HG03175 (cell line): Measurements from ENCODE around the gene PPP1R9A.

Experiments used
- ATAC-seq: cut with Tn5 transposase; IDR thresholded peaks from one replicate; pipeline ENCODE4 v1.9.1; 2021; ENCODE audit warnings: mild to moderate bottlenecking, moderate library complexity; ENCODE audit not compliant: unreplicated experiment

PPP1R9A gene

DNA sequence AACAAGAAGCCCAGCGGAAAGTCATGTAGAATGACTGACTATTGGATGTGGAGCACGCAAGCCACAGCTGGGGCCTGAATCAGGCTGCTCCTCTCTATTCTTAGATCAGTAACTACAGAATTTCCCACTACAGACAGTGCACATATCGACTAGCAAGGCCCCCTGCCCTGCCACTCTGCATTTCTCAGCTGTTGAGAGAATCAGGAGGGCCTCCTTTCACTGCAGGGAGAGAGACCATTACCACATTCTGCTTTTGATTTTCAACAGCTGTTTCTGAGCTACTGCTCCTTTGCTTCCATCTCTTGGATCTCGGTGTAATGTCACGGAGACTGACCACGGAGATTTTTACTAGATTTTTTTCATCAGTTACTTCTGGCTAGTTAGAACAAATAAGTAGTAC, 343.2 kb downstream of the PPP1R9A start:
- no peak for ATAC-seq

DNA sequence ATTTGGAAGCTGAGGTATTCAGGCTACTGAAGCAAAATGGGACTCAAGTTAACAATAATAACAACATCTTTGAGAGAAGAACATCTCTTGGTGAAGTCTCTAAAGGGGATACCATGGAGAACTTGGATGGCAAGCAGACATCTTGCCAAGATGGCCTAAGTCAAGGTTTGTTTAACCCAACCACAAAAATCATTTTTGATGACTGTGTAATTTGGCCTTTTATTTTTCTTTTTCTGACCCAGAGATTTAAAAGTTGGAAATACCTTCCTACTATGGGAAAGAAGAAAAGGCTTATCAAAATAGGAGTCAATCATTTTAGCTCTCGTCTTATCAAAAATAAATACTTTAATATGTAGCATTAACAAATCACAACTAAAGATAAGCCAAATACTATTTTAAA, 344.6 kb downstream of the PPP1R9A start:
- ATAC-seq, result no peak

DNA sequence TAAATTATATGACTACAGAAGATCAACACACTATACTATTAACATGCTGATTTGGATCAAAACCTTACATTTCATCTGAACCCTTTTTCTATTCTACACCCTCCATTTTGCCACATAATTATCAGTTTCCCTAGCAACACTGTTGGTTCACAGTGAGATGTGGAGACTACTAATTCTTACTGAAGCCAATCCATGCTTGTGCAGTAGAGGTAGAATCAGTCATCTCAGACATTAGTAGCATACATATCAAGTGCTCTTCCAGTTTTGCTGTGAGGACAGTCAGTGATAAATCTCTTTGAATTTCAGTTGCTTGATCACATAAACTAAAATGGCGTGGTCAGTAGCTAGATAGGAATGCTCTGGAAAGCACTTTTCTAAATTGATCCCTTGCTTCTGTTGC, 346.6 kb downstream of the PPP1R9A start:
- no peak for ATAC-seq

DNA sequence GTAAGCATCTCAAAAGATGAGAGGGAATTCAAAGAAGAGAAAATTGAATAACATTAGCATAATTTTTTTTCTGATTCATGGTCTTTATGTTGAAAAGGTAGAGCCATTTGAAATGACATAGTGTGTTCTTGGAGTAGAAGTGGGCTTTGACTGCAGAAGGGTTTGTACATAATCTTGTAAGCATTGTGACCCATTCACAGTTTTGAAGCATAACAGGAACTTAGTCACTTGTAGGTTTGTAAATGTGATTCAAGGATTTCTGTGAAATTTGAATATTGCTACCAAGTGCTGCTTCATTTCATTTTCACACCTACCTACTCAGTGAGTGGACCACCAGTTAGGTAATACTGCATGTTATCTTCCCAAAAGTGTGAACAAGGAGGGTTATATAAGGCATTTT, 348.3 kb downstream of the PPP1R9A start:
- no peak for ATAC-seq

DNA sequence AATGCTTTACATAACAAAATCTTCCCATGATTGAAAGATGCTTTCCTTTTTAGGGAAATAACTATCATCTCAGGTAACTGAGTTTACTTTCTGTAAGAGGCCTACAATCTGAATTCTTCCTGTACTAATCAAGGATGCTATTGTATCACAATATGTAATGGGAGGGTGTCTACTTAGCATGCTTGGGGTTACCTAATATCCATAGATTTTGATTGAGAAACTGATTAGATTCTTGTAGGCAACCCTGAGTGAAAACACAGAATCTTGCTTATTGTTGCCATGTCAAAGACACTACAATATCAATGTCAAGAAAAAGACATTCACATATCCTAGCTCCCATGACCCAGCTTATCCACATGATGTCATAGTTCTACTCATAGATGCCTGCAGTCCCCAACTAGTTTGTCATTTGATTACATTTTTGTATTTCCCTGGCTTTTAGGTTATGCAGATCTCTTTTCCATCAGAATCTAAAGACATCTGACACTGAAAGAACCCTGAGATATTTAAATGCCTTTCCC, 354.6 kb downstream of the PPP1R9A start:
- ATAC-seq, result no peak

DNA sequence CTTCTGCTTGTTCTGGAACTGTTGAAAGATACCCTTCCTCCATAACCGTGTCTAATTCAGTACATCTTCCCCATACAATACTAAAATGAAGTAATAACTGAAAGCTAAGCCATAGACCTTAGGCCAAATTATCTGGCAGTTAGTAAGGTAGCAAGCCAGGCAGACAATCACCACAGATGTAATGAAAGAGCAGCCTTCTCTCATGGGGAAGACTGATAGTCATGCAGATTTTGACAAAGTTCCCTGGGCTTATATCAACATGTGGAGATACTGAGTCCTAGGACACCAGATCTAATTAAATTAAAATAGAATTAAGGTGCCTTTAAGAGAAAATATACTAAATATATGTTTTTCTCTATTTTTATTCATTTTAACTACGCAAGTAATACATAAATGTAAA, 355.5 kb downstream of the PPP1R9A start:
- no peak for ATAC-seq

DNA sequence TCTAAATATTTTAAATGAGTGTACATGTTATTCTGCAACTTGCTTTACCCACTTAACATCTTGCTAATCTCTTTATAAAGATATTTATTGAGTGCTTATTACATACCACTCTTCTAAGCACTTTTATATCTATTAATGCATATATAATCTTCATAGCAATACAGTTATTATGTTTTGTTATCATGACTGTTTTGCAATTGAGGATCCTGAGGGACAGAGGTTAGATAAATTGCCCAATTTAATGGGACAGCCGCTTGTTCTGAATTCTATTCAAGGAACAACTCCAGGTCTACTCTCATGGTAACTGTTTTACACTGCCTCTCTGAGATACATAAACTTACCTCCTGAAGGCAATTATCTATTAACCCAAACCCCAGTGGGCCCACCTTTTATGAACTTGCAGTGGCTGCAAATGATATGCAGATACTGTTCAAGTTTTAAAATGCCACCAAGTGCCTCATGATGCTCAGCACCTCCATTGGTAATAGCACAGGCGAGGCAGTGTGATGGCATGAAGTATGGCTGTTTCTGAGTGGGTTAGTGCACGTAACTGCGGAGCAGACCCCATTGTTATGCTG, 356.5 kb downstream of the PPP1R9A start:
- ATAC-seq, result no peak

DNA sequence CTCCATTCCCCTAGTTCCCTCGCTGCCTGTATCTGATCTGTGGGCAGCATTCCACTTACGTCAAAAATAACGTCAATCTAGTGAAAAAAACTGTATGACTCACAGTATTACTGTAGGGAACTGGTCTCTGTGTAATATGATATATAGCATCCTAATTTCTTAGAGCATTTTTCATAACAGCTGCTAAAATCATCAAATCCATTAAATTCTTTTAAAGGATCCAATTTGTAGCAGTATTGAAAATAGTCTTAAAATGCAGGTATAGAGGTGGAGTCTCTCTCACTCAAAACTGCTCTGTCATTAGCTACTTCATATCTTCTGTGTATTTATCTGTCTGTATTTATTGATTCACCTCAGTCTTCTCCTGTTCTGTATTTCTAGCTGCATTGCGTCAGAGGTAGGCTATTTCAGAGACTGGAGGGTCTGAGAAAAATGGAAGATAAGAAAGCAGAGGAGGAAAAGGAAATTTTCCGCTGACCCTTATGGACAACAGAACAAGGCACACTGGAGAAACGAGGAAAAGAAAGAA, 357.0 kb downstream of the PPP1R9A start:
- ATAC-seq, result no peak

DNA sequence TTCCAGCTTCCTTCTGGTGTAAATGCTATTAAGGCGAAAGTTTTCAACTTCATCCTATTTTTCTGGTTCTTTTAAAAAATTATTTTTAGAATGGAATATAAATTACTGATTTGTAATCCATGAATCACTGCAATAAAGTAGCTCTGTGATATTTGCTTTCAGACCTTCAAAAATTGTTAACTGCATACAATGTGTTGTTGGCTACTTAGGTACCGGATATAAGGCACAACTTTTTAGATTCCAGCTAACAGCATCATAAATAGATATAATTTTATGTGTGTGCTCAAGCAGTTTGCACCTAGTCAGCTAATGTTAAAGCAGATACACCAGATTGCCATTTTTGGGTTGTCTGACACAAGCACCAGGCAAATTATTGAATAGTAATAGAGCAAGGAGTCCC, 358.2 kb downstream of the PPP1R9A start:
- no peak for ATAC-seq

DNA sequence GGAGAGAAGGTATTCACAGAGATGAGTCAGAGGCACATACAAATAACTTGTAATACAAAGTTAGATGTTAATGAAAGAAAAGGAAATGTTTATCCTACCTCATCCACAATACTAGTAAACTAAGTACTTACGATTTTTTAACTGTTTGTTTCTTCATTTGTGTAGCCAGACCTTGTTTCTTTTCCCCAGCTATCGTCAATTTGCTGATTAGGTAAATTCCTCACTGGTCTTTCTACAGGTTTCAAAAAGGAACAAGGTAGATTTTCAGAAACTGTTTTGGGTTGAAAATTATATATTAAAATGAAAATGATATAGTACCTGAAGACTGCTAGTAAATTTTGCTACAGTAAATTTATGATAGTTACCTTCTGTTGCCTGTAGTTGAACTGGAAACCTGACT, 360.4 kb downstream of the PPP1R9A start:
- ATAC-seq, result no peak

DNA sequence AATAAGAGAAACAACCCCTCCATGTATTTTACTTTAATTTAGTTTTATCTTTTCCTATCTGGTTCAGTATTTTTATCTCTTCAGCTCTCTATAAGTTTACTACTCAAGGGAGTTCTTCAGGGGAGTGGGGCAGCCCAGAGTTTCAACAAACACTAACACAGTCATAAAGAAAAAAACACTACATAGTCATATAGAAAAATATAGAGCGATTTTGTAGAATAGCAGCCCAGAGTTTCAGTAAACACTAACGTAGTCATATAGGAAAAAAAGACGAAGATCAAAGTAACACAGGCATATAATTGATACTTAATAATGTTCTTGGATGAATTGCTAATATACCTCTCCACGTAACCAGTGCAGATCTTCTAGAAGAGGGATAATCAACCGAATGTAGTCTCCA, 362.2 kb downstream of the PPP1R9A start:
- ATAC-seq, result no peak

DNA sequence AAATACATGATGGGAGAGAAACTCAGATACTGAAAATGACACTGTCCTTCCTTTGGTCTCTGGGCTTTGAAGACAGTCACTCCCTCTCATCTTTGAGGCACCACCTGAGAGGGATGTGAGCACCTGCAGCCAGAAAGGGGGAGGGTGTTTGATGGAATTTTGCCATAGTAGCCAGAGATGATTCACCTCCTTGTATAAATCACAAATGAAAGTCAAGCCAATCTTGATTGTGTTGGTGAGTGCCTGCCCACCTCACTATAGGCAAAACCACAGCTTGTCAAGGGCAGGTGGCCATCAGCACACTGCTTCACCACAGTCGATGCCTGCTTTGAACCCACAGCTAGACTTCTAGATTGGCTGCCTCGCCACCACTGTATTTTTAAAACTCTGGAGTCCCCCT, 368.7 kb downstream of the PPP1R9A start:
- no peak for ATAC-seq

DNA sequence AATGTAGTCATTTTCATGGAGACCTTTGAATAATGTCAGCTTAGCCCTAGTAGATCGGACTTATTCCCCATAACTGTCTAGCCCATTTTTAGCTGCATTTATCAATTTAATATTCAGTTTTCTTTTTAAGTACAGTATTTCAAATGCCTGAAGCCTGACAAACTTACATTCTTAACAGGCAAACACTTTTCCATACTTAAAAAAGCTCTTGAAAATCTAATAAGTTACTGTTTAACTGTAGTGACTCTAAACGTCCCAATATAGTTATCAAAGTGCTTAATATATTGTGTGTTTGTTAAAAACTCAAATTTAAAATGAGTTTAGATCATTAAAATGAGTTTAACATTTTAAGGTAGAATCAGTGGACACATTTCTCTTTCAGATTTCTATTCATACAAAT, 372.0 kb downstream of the PPP1R9A start:
- ATAC-seq, result no peak

DNA sequence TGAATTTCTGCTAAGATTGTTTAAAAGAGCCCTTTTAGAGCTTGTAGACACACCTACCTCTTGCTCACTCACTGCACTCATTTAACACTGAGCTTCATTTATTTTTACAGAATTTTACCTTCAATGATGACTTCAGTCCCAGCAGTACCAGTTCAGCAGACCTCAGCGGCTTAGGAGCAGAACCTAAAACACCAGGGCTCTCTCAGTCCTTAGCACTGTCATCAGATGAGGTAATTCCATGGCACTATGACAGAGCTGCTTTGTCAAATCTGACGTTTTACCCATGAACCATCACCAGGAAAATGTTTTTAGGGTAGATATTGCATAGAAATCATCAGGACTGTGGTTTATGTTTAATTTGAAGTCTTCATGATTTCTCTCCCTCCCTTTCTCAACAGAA, 378.7 kb downstream of the PPP1R9A start:
- ATAC-seq, result no peak

DNA sequence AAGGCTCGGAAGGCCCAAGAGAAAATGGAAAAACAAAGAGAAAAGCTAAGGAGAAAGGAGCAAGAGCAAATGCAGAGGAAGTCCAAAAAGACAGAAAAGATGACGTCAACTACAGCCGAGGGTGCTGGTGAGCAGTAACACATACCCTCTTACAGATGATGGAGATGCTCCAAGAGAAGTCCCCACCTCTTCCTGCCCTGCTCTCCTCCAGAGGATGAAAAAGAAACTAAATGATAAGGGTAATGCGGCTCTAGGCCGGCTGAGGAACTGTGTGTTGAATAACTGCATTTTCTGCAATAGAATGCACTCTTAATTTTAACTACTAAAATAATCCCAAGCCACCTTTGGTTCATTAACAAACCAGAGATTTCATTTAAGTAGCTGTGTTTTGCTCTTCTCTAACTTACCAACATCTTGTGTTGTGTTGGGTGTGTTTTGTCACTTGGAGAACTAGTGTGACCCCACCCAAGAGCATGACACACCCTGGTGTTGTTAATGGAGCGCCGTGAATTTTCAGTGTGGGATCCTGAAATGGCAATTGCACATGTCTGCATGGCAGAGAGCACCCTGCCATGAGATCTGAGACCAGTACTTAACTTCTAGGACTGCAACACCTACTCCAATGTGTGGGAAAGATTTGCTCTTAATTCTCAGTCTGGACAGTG, 382.9 kb downstream of the PPP1R9A start:
- ATAC-seq, result no peak

DNA sequence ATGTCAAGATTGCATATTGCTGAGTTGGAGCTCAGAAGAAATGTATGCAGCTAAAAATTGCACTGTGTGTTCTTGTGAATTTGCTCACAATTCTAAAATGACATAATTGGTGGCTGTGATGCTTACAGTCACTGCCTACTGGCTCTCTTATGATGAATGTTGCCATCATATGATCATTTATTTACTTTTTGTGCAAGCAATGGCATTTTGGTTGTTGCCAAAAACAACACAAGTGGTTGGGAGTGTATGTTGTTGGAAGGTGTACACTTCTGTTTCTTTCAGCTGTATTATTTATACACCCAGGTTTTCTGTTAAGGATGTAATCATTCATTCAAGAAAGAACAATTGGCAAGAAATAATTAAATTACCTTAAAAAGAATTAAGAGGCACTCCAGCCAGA, 388.0 kb downstream of the PPP1R9A start:
- no peak for ATAC-seq

DNA sequence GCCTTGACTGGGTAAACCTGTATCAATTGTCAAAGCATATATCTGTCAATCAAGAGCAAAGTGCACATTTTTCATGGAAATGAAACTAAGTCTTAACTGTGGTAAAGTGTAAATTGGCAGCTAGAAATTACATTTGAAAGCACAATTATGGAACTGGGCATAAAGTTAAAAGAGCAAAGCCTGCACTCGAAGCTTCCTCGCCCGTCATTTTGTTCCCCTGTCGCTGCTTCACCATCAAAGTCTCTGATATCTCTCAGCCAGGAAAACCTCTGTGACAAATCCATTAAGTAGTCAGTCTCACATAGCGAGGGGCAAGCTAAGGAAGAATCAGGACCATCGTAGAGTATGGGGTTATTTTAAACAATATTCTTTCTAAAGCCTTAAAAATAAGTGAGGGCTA, 389.1 kb downstream of the PPP1R9A start:
- ATAC-seq, result no peak

DNA sequence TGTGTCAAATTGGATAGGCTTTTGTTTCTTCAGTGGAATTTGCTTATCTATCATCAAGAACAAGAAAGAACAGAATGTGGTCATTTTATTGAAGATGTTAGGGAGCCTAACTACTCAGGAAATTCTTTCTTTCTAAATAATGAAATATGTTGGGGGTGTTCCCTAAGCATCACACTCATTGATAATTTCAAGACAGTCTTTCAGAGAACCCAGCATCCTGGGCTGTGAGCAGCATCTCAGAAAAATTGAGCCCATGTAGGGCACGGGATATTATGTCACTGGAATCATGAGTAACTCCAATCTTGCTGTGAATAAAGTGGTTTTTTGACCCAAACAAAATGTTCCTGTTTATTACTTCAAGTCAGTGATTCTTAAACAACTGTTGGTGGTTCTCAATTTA, 389.6 kb downstream of the PPP1R9A start:
- no peak for ATAC-seq

DNA sequence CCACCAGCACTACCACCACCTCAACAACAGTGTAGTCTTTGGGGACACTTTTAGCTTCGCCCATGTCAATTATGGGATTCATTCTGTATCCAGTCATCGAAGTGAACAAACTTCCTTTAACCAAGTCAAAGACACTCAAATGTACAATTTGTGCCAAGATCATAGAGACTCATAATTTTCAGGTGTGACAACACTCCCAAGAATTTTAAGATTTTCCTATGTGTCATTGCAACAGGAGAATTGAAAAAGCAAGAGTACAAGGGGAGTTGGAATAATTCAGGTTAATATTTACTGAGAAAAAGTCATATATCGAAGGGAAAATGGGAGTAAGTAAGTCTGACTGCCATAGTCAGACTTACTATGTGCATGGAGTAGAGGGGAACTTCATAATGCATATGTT, 390.7 kb downstream of the PPP1R9A start:
- ATAC-seq, result no peak

DNA sequence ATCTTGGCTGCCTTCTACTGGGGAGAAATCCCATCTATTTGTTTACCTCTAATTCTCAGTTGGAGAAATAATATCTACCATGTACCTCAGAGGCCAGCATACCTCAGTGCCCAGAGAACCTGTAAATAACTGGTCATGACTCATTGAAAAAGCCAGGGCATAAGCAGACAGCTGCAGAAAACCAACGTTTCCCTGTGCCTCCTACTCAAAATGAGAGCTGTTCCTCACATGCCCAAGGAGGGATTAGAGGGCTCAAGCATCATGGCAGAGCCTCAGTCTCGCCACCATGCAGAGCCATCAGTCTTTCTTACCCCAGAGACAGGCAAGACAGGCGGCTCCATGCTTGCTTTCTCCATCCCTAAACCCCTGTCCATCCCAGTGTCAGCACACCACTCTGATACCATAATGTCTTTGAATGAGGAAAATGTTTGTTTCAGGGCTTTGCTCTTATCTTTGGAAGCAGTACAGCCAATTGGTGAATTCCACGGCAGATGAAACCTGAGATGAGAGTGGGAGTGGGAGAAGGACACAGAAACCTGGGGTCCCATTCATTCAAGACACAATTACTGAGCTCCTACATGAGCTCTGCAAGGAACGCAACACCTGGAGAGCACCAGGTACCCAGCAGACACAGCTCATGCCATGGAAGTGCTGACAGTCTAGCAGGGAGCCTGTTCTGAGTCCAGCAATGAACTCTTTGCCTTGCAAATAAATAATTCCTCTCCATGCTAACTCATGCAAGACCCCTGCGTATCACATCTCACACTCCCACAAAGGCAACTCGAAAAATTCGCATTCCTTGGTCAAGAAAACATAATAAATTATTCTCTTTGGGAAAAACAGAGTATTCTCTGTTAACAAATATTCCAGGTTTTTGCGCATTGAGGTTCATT, 395.9 kb downstream of the PPP1R9A start:
- no peak for ATAC-seq

DNA sequence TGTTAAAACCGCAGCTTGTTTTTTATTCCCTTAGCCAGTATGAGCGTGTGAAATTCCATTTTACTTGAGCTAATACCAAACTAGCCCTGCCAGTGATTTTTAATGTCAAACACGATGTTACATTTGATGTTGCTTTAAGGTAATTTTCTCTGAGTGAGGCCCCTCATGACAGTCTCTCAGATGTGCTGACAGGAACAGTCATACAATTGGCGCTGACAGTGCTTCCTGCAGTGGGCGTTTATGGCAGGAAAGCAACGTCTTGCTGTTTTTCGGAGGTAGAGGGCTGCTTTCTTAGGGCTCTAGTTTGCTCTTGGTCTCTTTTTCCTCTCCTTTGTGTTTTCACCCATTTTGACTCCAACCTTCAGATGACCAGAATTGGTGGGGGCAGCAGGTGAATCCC, 397.6 kb downstream of the PPP1R9A start:
- no peak for ATAC-seq

DNA sequence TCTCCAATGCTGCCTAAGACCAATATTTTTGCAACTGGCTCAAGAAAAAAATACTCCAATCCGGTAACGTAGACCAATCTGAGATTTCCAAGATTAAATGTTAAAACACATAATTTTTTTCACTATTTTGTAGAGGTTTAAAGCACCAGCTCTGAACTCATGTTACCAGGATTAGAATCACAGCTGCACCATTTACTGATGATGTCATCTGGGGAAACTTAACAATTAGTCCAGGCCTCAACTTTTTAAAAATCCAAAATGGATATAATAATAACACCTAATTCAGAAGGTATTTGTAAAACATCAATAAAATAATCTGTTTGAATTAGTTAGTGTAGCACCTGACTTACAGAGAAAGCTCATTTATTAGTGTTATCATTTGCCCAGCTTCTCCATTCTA, 402.6 kb downstream of the PPP1R9A start:
- ATAC-seq, result no peak
